Measurements from ENCODE around the gene CCDC51. TPM values are rescaled to one million over a fixed set of nuclear protein-coding genes. Genes with fewer than 3 reads are reported as not detected.

The CCDC51 gene
- total RNA-seq, 1 experiment from 2014 or later = 59.5 TPM

GRCh38 chr3:48459773-48460516, 20.0 kb upstream of the CCDC51 start:
- ChIA-PET POLR2A (no interaction called here), CTCF (no interaction called here)
- Histone ChIP-seq H3K4me1 (no peaks in the 10 kb centered on the region), H3K4me3 (ENCODE audit: low read depth, low read length) (no peak overlapping the region), H3K9me3 (no peaks in the 10 kb centered on the region), H3K27me3 (replicated peaks; ENCODE audit: control insufficient read depth, insufficient read depth, low read length) (no peaks in the 10 kb centered on the region), H3K36me3 (ENCODE audit: control insufficient read depth, insufficient read depth, low read length) (peaks cover 7% of the 10 kb centered on the region)
- no peak for DNase-seq
- Mint-ChIP-seq H3K9me3 (ENCODE audit: unreplicated experiment) (no peaks in the 10 kb centered on the region), H3K4me1 (ENCODE audit: low read depth, unreplicated experiment) (no peaks in the 10 kb centered on the region), H3K27me3 (ENCODE audit: insufficient read depth, unreplicated experiment) (no peaks in the 10 kb centered on the region), H3K36me3 (ENCODE audit: insufficient read depth, unreplicated experiment) (peaks cover 22% of the 10 kb centered on the region), H3K4me3 (ENCODE audit: unreplicated experiment) (no peak overlapping the region), H3K27ac (ENCODE audit: unreplicated experiment) (no peak overlapping the region)
- TF ChIP-seq, protein P1, sequence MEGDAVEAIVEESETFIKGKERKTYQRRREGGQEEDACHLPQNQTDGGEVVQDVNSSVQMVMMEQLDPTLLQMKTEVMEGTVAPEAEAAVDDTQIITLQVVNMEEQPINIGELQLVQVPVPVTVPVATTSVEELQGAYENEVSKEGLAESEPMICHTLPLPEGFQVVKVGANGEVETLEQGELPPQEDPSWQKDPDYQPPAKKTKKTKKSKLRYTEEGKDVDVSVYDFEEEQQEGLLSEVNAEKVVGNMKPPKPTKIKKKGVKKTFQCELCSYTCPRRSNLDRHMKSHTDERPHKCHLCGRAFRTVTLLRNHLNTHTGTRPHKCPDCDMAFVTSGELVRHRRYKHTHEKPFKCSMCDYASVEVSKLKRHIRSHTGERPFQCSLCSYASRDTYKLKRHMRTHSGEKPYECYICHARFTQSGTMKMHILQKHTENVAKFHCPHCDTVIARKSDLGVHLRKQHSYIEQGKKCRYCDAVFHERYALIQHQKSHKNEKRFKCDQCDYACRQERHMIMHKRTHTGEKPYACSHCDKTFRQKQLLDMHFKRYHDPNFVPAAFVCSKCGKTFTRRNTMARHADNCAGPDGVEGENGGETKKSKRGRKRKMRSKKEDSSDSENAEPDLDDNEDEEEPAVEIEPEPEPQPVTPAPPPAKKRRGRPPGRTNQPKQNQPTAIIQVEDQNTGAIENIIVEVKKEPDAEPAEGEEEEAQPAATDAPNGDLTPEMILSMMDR (IDR thresholded peaks at IDR 0.05; ENCODE audit: insufficient read depth in 1 of 2, low read depth in 1 of 2, low read length in 1 of 2, severe bottlenecking in 1 of 2, unreplicated experiment in 1 of 2) = no peak
- intact Hi-C loops (cut with micrococcal nuclease; ENCODE audit: unreplicated experiment) = loop anchor here (10.0 kb wide), 1 partner anchor 205 kb away; the partner anchor contains the start of gene CELSR3
- no TSS peak for BruUV-seq (replicated peaks)

- no peaks in the 10 kb centered on the region for H3K4me1 Mint-ChIP-seq (ENCODE audit: low read depth, unreplicated experiment)
- peaks cover 6% of the 10 kb centered on the region for H3K36me3 ChIP-seq (ENCODE audit: control insufficient read depth, insufficient read depth, low read length)
- no TSS peak for BruUV-seq (replicated peaks)
These were observed 19.4 kb upstream of the CCDC51 start for GRCh38 chr3:48459331-48459730.

GRCh38 chr3:48456456-48456855, 16.5 kb upstream of the CCDC51 start:
- Mint-ChIP-seq H3K27ac (ENCODE audit: unreplicated experiment) (no peak overlapping the region), H3K4me1 (ENCODE audit: low read depth, unreplicated experiment) (no peaks in the 10 kb centered on the region), H3K36me3 (ENCODE audit: insufficient read depth, unreplicated experiment) (peaks cover 38% of the 10 kb centered on the region), H3K27me3 (ENCODE audit: insufficient read depth, unreplicated experiment) (no peaks in the 10 kb centered on the region), H3K4me3 (ENCODE audit: unreplicated experiment) (no peak overlapping the region), H3K9me3 (ENCODE audit: unreplicated experiment) (no peaks in the 10 kb centered on the region)
- H3K36me3 ChIP-seq (ENCODE audit: control insufficient read depth, insufficient read depth, low read length) = peaks cover 4% of the 10 kb centered on the region
- no peaks in the 10 kb centered on the region for H3K4me1 ChIP-seq
- TF ChIP-seq, protein P1 (IDR thresholded peaks at IDR 0.05; ENCODE audit: insufficient read depth in 1 of 2, low read depth in 1 of 2, low read length in 1 of 2, severe bottlenecking in 1 of 2, unreplicated experiment in 1 of 2) = no peak
- DNase-seq = no peak
- no peak overlapping the region for H3K4me3 ChIP-seq (ENCODE audit: low read depth, low read length)
- intact Hi-C loops (cut with micrococcal nuclease; ENCODE audit: unreplicated experiment) = no loop called here
- H3K27me3 ChIP-seq (replicated peaks; ENCODE audit: control insufficient read depth, insufficient read depth, low read length) = no peaks in the 10 kb centered on the region
- ChIA-PET POLR2A (interaction anchor here (0.7 kb wide), 1 partner anchor 76 kb away, joined by 4 read pairs; no protein-coding TSS in a partner anchor), CTCF (interaction anchor here (1.1 kb wide), 1 partner anchor 20 kb away, joined by 3 read pairs; no protein-coding TSS in a partner anchor)
- no peaks in the 10 kb centered on the region for H3K9me3 ChIP-seq
- no TSS peak for BruUV-seq (replicated peaks)

More at GRCh38 chr3:48459331-48459730, 19.4 kb upstream of the CCDC51 start:
- H3K9me3 Mint-ChIP-seq (ENCODE audit: unreplicated experiment) = no peaks in the 10 kb centered on the region
- Histone ChIP-seq H3K9me3 (no peaks in the 10 kb centered on the region), H3K27me3 (replicated peaks; ENCODE audit: control insufficient read depth, insufficient read depth, low read length) (no peaks in the 10 kb centered on the region), H3K4me3 (ENCODE audit: low read depth, low read length) (no peak overlapping the region), H3K4me1 (no peaks in the 10 kb centered on the region)
- DNase-seq = no peak
- ChIA-PET POLR2A (no interaction called here), CTCF (no interaction called here)
- intact Hi-C loops (cut with micrococcal nuclease; ENCODE audit: unreplicated experiment) = no loop called here
- no peak overlapping the region for H3K4me3 Mint-ChIP-seq (ENCODE audit: unreplicated experiment)
- peaks cover 28% of the 10 kb centered on the region for H3K36me3 Mint-ChIP-seq (ENCODE audit: insufficient read depth, unreplicated experiment)
- H3K27ac Mint-ChIP-seq (ENCODE audit: unreplicated experiment) = no peak overlapping the region
- H3K27me3 Mint-ChIP-seq (ENCODE audit: insufficient read depth, unreplicated experiment) = no peaks in the 10 kb centered on the region
- TF ChIP-seq, protein P1 (IDR thresholded peaks at IDR 0.05; ENCODE audit: insufficient read depth in 1 of 2, low read depth in 1 of 2, low read length in 1 of 2, severe bottlenecking in 1 of 2, unreplicated experiment in 1 of 2) = no peak
